GM19395 (cell line): ENCODE data around the gene MRPL28.
"Not testable (repeated sequence)": the region's sequence is repeated elsewhere in the genome, so short reads cannot be mapped to it uniquely, and the experiment has no call there.

Experiments
- ATAC-seq: cut with Tn5 transposase; IDR thresholded peaks from one replicate; pipeline ENCODE4 v1.9.1; 2021; ENCODE audit warnings: mild to moderate bottlenecking, moderate library complexity; ENCODE audit not compliant: unreplicated experiment

The MRPL28 gene

DNA sequence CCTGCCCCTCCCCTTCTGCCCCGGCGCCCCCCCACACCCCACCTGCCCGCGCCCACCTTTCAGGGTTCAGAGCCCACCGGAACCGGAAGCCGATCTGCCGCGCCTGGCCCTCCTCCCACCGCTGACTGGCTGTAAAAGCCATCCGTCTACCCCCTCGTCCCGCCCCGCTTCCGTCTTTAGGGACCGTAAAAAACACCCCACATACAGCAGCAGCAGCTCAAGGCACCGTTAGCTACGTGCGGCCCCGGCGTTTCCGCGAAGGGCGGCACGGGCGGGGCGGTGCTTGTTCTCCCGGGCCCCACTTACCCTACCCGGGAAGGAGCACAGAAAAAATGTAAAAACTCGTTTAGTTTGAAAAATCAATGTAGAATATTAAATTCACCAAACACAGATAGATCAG is at the start of gene MRPL28:
Gene MRPL28, minus strand, starts transcription at position 96 of the 400 bp plus-strand sequence. CDS start 320 bp downstream, outside the sequence.
- peak; percentile 88 for ATAC-seq

- not testable (repeated sequence) for ATAC-seq
Measured at GRCh38 chr16:415170-415498, 44.8 kb upstream of the MRPL28 start.

DNA sequence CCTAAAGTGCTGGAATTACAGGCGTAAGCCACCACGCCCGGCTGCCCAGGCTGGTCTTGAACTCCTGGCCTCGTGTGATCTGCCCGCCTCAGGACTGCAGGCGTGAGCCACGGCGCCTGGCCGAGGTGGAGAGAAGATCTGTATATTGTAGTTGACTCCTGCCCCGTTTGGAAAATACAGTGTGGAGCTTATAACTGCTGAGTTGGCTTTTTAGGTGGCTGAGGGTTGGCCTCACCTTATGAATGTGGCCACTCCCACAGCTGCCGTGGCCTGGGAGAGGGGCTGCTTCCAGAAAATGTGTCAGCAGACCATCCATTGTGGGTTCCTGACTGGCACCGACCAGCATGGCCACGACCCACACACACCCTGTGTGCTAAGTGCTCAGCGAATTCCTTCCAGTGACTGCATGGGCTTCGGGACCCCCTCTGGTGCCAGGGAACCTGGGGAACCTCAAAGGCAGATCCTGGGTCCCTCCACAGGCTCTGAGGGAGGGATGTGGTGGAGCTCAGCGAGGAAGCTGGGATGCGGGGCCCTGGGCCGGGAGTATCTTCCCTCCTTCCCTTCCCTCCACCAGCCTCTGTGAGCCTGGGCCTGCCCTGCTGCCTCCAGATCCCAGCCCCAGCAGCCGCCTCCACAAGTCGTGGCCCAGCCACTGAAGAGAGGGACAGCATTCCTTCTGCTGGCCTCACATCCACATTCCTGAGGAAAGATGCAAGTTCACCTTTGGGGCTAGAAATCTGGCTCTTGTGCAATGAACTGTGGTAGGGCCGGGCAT is 44.2 kb upstream of the MRPL28 start:
- ATAC-seq, result no peak

DNA sequence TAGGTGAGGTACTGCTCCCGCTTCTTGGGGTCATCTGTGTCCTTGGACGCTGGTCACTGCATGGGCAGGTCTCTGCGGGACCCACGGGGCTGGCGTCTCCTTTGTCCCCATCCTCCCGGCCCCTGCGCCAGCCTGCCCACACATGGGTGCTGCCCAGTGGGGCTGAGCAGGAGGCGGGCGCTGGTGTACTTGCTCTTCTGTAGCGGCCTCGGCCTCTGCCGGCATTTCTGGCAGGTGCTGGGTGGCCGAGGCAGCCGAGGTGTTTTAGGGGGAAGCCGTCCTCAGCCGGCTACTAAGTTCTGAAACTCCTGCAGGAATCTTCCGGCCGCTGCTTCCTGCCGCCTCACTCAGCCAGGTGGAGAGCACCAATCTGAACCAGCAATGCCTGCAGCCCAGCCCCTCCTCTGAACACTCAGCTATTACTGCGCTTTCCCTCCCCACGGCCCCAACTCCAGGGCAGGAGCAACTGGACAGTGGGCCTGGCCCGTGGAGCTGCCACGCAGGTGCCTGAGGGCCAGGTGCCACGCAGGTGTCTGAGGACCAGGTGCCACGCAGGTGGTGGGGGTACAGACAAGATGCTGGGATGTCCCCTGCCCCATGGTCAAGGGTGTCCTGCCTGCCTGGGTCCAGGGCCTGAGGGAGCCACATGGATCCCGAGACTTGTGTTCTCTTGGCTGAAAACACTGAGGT is 41.4 kb upstream of the MRPL28 start:
- ATAC-seq, result no peak

DNA sequence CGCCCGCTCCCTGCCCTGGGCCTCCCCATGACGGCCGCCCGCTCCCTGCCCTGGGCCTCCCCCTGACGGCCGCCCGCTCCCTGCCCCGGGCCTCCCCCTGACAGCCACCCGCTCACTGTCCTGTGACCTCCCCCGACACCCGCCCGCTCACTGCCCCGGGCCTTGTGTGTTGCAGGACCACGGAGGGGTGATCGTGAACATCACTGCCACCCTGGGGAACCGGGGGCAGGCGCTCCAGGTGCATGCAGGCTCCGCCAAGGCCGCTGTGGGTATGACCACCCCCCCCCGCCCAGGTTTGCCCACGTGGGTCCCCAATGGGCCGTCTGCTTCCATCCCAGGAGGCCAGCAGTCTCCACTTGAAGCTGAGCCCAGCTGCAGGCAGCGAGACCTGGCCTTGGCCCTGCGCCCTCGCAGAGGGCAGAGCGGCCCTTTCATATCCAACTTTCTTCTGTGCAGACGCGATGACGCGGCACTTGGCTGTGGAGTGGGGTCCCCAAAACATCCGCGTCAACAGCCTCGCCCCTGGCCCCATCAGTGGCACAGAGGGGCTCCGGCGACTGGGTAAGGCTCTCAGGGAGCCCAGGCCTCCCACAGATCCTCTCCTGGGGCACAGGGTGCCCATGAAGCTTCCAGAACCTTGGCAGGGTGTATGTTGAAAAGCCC is 40.3 kb upstream of the MRPL28 start:
- ATAC-seq, result no peak

DNA sequence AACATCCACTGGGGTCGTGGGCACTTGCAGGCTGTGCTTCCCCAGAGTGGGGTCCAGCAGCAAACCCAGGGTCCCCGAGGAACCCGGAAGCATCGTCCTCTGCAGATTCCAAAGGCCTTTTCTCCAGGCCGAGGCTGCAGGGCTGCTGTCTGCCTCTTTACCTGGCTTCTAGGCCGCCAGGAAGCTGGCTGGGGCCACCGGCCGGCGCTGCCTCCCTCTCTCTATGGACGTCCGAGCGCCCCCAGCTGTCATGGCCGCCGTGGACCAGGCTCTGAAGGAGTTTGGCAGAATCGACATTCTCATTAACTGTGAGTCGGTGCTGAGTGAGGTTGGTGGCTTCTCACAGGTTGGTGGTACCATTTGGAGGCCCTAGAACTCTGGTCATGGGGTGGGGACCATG is 36.9 kb upstream of the MRPL28 start:
- ATAC-seq, result no peak

GRCh38 chr16:405548-406506 is 35.5 kb upstream of the MRPL28 start:
- no peak for ATAC-seq

- no peak for ATAC-seq
Measured at GRCh38 chr16:404971-405486, 34.7 kb upstream of the MRPL28 start.

DNA sequence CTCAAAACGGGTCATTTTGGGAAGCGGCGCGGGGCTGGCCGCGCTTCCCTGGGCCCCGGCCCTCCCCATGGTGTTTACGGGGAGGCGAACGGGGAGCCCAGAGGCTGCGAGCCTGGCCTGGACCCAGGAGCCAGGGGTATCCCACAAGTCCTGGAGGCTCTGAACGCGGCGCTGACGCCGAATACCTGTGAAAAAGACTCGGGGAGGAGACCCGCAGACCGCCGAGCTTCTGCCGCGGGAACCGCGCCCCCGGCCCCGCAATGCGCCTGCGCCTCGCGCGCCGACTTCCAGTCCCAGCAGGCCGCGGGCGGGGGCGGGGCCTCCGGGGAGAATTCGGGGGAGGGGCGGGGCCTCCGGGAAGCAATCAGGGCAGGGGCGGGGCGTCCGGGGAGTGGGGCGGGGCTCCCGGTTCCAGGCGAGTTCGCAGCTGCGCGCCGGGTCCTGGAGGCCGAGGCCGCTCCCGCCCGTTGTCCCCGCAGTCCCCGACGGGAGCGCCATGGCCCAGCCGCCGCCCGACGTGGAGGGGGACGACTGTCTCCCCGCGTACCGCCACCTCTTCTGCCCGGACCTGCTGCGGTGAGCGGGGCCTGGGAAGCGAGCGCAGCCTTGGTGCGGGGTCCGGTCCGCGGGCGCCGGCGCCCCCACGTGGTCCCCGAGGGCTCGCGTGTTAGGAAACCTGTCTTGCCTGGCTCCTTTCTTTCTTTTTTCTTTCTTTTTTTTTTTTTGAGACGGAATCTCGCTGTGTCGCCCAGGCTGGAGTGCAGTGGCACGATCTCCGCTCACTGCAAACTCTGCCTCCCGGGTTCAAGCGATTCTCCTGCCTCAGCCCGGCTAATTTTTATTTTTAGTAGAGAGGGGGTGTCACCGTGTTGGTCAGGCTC is 31.4 kb upstream of the MRPL28 start, which contains the start of gene DECR2:
Gene DECR2, plus strand, starts transcription at position 418 of the 881 bp plus-strand sequence. Its CDS starts 79 bp downstream, at position 497.
- peak; percentile 55 for ATAC-seq

GRCh38 chr16:400061-400591 is 29.8 kb upstream of the MRPL28 start:
- ATAC-seq, result no peak

DNA sequence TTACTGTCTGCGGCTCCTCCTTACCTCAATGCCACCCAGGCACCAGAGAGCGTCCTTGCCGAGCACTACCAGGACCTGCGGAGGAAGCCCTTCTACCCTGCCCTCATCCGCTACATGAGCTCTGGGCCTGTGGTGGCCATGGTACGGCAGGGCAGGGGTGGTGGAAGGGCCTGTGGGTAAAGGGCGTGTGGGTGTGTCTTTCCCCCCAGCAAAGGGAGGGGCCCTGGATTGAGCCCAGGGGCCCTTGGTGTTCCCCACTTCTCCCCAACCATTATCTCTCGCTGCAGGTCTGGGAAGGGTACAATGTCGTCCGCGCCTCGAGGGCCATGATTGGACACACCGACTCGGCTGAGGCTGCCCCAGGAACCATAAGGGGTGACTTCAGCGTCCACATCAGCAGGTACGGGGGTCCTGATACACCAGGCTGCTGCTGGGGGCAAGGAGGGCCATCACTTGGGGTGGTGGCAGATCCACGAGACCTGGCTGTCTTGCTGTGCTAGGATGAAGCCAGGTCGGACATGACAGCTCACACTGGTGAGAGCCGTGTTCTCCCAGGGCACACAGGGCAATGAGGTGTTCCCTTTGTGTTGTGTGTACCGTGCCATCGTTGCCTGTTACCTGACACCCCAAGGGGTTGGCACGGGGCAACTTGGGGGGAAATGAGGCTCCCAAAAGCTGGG is 29.1 kb upstream of the MRPL28 start:
- no peak for ATAC-seq

DNA sequence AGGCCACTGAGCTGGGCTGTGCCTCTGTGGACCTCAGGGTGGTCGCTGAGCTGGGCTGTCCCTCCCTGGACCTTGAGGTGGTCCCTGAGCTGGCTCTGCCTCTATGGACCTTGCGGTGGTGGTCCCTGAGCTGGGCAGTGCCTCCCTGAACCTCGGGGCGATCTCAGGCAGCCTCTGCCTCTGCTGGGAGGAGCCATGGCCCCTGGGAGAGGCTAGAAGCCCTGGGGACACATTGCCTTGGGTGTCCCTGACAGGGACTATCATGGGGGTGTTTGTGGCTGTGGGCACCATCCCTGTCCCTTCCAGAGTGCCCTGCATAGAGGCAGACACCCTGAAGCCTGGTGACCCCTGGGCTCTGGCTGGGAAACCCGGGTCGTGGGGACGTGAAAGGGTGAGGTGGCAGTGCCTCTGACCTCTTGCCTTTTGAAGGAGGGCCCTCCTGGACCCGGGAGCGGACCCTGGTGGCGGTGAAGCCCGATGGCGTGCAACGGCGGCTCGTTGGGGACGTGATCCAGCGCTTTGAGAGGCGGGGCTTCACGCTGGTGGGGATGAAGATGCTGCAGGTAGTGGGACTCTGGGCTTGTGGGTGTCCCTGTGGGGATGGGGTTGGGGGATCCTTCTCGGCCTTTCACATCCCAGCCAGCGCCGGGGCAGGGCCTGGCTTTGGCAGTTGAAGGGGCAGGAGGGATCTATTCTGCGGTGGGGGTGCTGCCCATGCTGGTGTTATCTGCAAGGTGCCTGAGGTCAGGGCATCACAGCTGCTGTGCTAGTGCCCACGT is 28.4 kb upstream of the MRPL28 start:
- ATAC-seq, result no peak

DNA sequence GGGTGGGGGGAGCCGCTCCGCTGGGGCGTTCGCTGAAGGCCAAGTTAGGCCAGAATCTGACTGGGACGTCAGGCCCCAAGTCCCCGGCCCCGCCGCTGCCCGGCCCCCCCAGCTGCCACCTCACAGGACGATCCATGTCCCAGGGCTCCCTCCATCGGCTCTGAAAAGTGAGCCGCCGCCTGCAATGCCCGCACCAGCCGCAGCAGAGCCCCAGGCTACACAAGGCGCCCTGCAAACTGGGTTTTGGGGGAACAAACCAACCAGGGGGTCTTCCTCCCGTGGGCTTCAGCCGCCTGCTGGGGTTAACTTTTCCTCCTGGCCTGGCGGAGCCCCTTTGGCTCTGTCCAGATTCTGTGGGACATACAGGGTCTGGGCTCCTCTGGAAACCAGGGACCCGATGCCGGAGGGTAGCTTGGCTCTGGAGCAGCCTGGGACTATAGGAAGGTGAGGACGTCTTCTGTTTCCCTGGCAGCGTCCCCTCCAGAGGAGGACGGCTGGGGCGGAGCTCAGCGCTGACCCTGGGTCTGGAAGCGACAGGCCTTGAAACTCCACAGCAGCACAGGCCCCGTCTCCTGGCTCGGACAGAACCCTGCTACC is 27.5 kb upstream of the MRPL28 start:
- no peak for ATAC-seq

DNA sequence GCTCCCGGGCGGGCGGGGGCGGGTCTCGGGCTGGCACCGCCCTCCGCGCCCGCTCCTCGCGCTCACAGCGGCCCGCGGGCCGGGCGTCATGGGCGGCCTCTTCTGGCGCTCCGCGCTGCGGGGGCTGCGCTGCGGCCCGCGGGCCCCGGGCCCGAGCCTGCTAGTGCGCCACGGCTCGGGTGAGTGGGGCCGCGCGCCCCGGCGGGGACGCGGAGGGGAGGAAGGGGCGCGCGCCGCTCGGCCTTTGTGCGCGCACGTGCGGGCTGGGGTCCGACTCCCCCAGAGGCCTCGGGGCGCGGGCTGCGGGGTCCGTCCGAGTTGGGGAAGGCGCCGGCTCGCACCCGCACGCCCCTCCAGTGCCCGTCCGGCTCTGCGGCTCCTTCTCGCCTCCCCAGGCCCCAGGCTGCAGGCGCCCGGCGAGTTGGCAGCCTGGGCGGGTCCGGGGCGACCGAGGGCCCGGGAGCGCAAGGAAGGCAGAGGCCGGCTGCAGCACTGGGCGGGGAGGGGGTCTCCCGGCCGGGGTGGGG is 26.9 kb upstream of the MRPL28 start, which contains the start of gene NME4:
Gene NME4, plus strand, starts transcription at position 65 of the 527 bp plus-strand sequence. Its CDS starts 24 bp downstream, at position 89.
- ATAC-seq, result no peak

DNA sequence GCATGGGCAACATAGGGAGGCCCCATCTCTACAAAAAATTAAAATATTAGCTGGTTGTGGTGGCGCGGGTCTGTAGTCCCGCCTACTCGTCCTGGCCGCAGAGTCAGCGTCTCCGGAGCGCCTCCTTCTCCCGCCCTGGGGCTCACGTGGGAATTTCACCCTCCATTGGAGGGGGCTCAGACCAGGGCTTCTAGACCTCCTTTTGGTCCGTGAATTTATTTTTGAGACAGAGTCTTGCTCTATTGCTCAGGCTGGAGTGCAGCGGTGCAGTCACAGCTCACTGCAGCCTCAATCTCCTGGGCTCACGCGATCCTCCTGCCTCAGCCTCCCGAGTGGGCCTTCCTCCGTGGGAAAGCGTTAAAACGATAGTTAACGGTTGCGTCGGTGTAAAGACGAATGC is 26.3 kb upstream of the MRPL28 start:
- ATAC-seq, result no peak

- ATAC-seq, result no peak
Measured at GRCh38 chr16:396199-396598, 25.9 kb upstream of the MRPL28 start.

DNA sequence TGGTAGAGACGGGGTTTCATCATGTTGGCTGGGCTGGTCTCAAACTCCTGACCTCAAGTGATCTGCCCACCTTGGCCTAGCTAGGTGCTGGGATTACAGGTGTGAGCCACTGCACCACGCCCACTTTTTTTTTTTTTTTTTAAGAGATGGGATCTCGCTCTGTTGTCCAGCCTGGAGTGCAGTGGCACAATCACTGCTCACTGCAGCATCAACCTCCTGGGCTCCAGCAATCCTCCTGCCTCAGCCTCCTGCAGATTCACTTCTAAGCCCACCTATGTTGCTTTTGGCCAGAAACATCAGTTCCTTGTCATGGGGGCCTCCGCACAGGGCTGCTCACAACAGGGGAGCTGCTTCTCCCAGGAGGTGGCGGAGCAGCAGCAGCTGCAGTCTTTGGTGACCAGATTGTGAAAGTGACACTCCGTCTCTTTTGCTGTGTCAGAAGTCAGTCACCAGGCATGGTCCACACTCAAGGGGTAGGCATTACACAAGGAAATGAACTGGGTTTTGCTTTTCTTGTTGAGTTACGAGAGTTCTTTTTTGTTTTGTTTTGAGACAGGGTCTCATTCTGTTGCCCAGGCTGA is 22.2 kb upstream of the MRPL28 start:
- ATAC-seq, result no peak
